ENCODE results near the gene PTPA.

- TF ChIP-seq ZNF8 (CRISPR knock-in tag; IDR thresholded peaks at IDR 0.05) (no peak), ZFP30 (CRISPR knock-in tag; IDR thresholded peaks at IDR 0.05) (no peak), PPARA (CRISPR knock-in tag; IDR thresholded peaks at IDR 0.05; ENCODE audit: borderline replicate concordance) (no peak), RARB (CRISPR knock-in tag; IDR thresholded peaks at IDR 0.05) (no peak), ZNF565 (CRISPR knock-in tag; conservative IDR thresholded peaks at IDR 0.05; ENCODE audit: low read depth) (no peak), ESRRG (CRISPR knock-in tag; IDR thresholded peaks at IDR 0.05) (no peak), ZNF70 (CRISPR knock-in tag; IDR thresholded peaks at IDR 0.05) (no peak)
- TF ChIP-seq, protein P1, sequence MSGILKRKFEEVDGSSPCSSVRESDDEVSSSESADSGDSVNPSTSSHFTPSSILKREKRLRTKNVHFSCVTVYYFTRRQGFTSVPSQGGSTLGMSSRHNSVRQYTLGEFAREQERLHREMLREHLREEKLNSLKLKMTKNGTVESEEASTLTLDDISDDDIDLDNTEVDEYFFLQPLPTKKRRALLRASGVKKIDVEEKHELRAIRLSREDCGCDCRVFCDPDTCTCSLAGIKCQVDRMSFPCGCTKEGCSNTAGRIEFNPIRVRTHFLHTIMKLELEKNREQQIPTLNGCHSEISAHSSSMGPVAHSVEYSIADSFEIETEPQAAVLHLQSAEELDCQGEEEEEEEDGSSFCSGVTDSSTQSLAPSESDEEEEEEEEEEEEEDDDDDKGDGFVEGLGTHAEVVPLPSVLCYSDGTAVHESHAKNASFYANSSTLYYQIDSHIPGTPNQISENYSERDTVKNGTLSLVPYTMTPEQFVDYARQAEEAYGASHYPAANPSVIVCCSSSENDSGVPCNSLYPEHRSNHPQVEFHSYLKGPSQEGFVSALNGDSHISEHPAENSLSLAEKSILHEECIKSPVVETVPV (CRISPR knock-in tag; IDR thresholded peaks at IDR 0.05) = no peak
- TF ChIP-seq, protein P2, sequence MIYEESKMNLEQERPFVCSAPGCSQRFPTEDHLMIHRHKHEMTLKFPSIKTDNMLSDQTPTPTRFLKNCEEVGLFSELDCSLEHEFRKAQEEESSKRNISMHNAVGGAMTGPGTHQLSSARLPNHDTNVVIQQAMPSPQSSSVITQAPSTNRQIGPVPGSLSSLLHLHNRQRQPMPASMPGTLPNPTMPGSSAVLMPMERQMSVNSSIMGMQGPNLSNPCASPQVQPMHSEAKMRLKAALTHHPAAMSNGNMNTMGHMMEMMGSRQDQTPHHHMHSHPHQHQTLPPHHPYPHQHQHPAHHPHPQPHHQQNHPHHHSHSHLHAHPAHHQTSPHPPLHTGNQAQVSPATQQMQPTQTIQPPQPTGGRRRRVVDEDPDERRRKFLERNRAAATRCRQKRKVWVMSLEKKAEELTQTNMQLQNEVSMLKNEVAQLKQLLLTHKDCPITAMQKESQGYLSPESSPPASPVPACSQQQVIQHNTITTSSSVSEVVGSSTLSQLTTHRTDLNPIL (CRISPR knock-in tag; IDR thresholded peaks at IDR 0.05; ENCODE audit: low read depth) = no peak
Observed at GRCh38 chr9:129135476-129135875, 24.3 kb downstream of the PTPA start.

Measured in SK-N-SH treated with all-trans-retinoic acid at 6 μM for 48 hours (cell line).